Keratinocyte (primary cell): ENCODE results near the gene ACTG1. TPM values are rescaled to one million over a fixed set of nuclear protein-coding genes. Genes with fewer than 3 reads are reported as not detected.
A peak's percentile ranks its signal among the peaks of the same experiment; 100 is the strongest.

Experiments used
- DNase-seq: peaks from one replicate; pipeline ENCODE4 v3.0.0-alpha.2; 2011; ENCODE audit warnings: low read depth, missing footprints, low spot score
- FAIRE-seq: peaks from 2 replicates; lab custom pipeline; 2011; peaks lifted over from hg19 to GRCh38; lab: Jason Lieb, UNC
- H2AFZ ChIP-seq: 2 replicates; pipeline ENCODE4 v1.6.0; 2012; ENCODE audit warnings: low read length, control low read depth, inconsistent platforms; ENCODE audit not compliant: control insufficient read depth
- H3K27ac ChIP-seq: 2 replicates; pipeline ENCODE4 v1.5.1; 2011; ENCODE audit warnings: low read length; ENCODE audit not compliant: control insufficient read depth, insufficient read depth
- H3K27me3 ChIP-seq: 3 replicates; pipeline ENCODE4 v1.6.0; 2011; ENCODE audit warnings: low read length; ENCODE audit not compliant: control insufficient read depth, insufficient read depth; ENCODE audit errors: extremely low read depth
- H3K36me3 ChIP-seq, 2 experiments: 2 replicates in 1 of 2; 3 replicates in 1 of 2; pipeline ENCODE4 v1.5.1; 2011; ENCODE audit warnings: low read length in 2 of 2, mild to moderate bottlenecking in 1 of 2; ENCODE audit not compliant: control insufficient read depth in 2 of 2, insufficient read depth in 2 of 2; ENCODE audit errors: extremely low read depth in 1 of 2
- H3K4me1 ChIP-seq: 3 replicates; pipeline ENCODE4 v1.5.1; 2011; ENCODE audit warnings: low read length; ENCODE audit not compliant: control insufficient read depth, insufficient read depth; ENCODE audit errors: extremely low read depth
- H3K4me2 ChIP-seq: 3 replicates; pipeline ENCODE4 v1.6.0; 2011; ENCODE audit warnings: low read depth, low read length; ENCODE audit not compliant: control insufficient read depth, insufficient read depth; ENCODE audit errors: extremely low read depth
- H3K4me3 ChIP-seq, 3 experiments: fragments of 200-600 bp in 1 of 3; sonication (generic) in 1 of 3; 2 replicates in 2 of 3; 3 replicates in 1 of 3; pipeline ENCODE4 v1.5.1; 2011 to 2016; ENCODE audit warnings: low read length in 3 of 3, mild to moderate bottlenecking in 3 of 3, control low read depth in 2 of 3, inconsistent platforms in 1 of 3, low read depth in 1 of 3, mixed read lengths in 1 of 3, mixed run types in 1 of 3, moderate library complexity in 1 of 3; ENCODE audit not compliant: control insufficient read depth in 2 of 3, insufficient read depth in 2 of 3; ENCODE audit errors: extremely low read depth in 1 of 3
- H3K79me2 ChIP-seq: 2 replicates; pipeline ENCODE4 v1.6.0; 2012; ENCODE audit warnings: low read length; ENCODE audit not compliant: control insufficient read depth, insufficient read depth
- H3K9ac ChIP-seq: 3 replicates; pipeline ENCODE4 v1.6.0; 2011; ENCODE audit warnings: low read length; ENCODE audit not compliant: control insufficient read depth, insufficient read depth; ENCODE audit errors: extremely low read depth
- H3K9me1 ChIP-seq: 3 replicates; pipeline ENCODE4 v1.6.0; 2011; ENCODE audit warnings: low read length; ENCODE audit not compliant: control insufficient read depth, insufficient read depth; ENCODE audit errors: extremely low read depth
- H3K9me3 ChIP-seq: 2 replicates; pipeline ENCODE4 v1.5.1; 2012; ENCODE audit warnings: low read depth, low read length; ENCODE audit not compliant: control insufficient read depth
- H4K20me1 ChIP-seq: 3 replicates; pipeline ENCODE4 v1.6.0; 2011; ENCODE audit warnings: low read length; ENCODE audit not compliant: control insufficient read depth, insufficient read depth; ENCODE audit errors: extremely low read depth
- CTCF ChIP-seq, 3 experiments: IDR thresholded peaks in 1 of 3; conservative IDR thresholded peaks in 1 of 3; optimal IDR thresholded peaks in 1 of 3; 2 replicates in 2 of 3; 3 replicates in 1 of 3; pipeline versions ENCODE3 to v1.5.1; 2011; ENCODE audit warnings: low read length in 3 of 3, mild to moderate bottlenecking in 3 of 3, moderate library complexity in 2 of 3, control low read depth in 1 of 3, inconsistent platforms in 1 of 3; ENCODE audit not compliant: insufficient read depth in 2 of 3; ENCODE audit errors: extremely low read depth in 1 of 3
- EZH2 ChIP-seq: IDR thresholded peaks from one replicate; pipeline ENCODE4 v1.6.1; 2012; ENCODE audit warnings: inconsistent platforms, mild to moderate bottlenecking, low read length, moderate library complexity
- dilution Hi-C: fragments of 300-500 bp; cut with MboI; formaldehyde crosslinking; loops from one replicate; pipeline ENCODE4 v1.7.0; 2020; ENCODE audit warnings: low sequenced_read_pairs; ENCODE audit not compliant: extremely low pct_ligation_motif_present
- polyA plus RNA-seq, 5 experiments: library from polyadenylated mRNA; depleted of rRNA in 3 of 5; stranded (reverse) in 3 of 5; stranded (forward) in 1 of 5; unstranded in 1 of 5; fragments of >200 nt; gene quantifications; 1 replicate in 1 of 5; 2 replicates in 3 of 5; 3 replicates in 1 of 5; pipeline versions ENCODE4 v1.2.1 to v1.2.3, GENCODE V29; 2011 to 2012; ENCODE audit warnings: missing spikeins in 2 of 5, low read depth in 1 of 5, low replicate concordance in 1 of 5

ACTG1 gene
- polyA plus RNA-seq, 1 donor (not counting 4 experiments of a cell fraction or from before 2014, with no cell fraction given): 1,867 TPM

GRCh38 chr17:81509972-81510784 lies 2.4 kb downstream of the ACTG1 start:
- H4K20me1 ChIP-seq: peaks cover 37% of the 10 kb centered on the region
- FAIRE-seq: no peak

GRCh38 chr17:81509207-81509971 lies 3.2 kb downstream of the ACTG1 start:
- peak overlapping the region; percentile 80 to 98 (median 97) for H3K4me3 ChIP-seq
- peaks cover 37% of the 10 kb centered on the region for H4K20me1 ChIP-seq
- peaks cover 4% of the 10 kb centered on the region for H3K4me1 ChIP-seq
- DNase-seq (no peak), FAIRE-seq (peak; percentile 39)
- no peak overlapping the region for H3K9ac ChIP-seq
- TF ChIP-seq CTCF (optimal IDR thresholded peaks at IDR 0.05 in 1 of 3, IDR thresholded peaks at IDR 0.05 in 1 of 3, conservative IDR thresholded peaks at IDR 0.05 in 1 of 3; ENCODE audit: extremely low read depth in 1 of 3, insufficient read depth in 2 of 3, low read length in 3 of 3) (no peak), EZH2 (no peak)
- no peak overlapping the region for H2AFZ ChIP-seq
- no peaks in the 10 kb centered on the region for H3K9me1 ChIP-seq
- H3K79me2 ChIP-seq: peaks cover 26% of the 10 kb centered on the region
- H3K4me2 ChIP-seq: peak overlapping the region; percentile 87
- H3K36me3 ChIP-seq: peaks cover 20 to 29% of the 10 kb centered on the region in 2 experiments
- H3K27me3 ChIP-seq: no peaks in the 10 kb centered on the region
- peaks cover 2% of the 10 kb centered on the region for H3K9me3 ChIP-seq
- dilution Hi-C loops: no loop called here
- peak overlapping the region; percentile 19 for H3K27ac ChIP-seq

More at GRCh38 chr17:81509972-81510784, 2.4 kb downstream of the ACTG1 start:
- dilution Hi-C loops: no loop called here
- DNase-seq: no peak
- Histone ChIP-seq H3K36me3 (peaks cover 20 to 29% of the 10 kb centered on the region in 2 experiments), H2AFZ (no peak overlapping the region), H3K9me1 (no peaks in the 10 kb centered on the region), H3K27me3 (no peaks in the 10 kb centered on the region), H3K4me1 (peaks cover 4% of the 10 kb centered on the region), H3K9me3 (peaks cover 2% of the 10 kb centered on the region), H3K79me2 (peaks cover 26% of the 10 kb centered on the region), H3K4me3 (peak overlapping the region; percentile 80 to 98 (median 97)), H3K4me2 (peak overlapping the region; percentile 87), H3K9ac (peak overlapping the region; percentile 79), H3K27ac (peak overlapping the region; percentile 19)
- TF ChIP-seq EZH2: no peak
- TF ChIP-seq CTCF (optimal IDR thresholded peaks at IDR 0.05 in 1 of 3, IDR thresholded peaks at IDR 0.05 in 1 of 3, conservative IDR thresholded peaks at IDR 0.05 in 1 of 3; ENCODE audit: extremely low read depth in 1 of 3, insufficient read depth in 2 of 3, low read length in 3 of 3): no peak
